GM18868 (cell line): Measurements from ENCODE around the gene CSTPP1.
"Not testable (repeated sequence)": the region's sequence is repeated elsewhere in the genome, so short reads cannot be mapped to it uniquely, and the experiment has no call there.

ENCODE experiments used
- ATAC-seq: cut with Tn5 transposase; IDR thresholded peaks from one replicate; pipeline ENCODE4 v1.9.1; 2021; ENCODE audit warnings: mild to moderate bottlenecking, moderate library complexity; ENCODE audit not compliant: unreplicated experiment

Gene CSTPP1

DNA sequence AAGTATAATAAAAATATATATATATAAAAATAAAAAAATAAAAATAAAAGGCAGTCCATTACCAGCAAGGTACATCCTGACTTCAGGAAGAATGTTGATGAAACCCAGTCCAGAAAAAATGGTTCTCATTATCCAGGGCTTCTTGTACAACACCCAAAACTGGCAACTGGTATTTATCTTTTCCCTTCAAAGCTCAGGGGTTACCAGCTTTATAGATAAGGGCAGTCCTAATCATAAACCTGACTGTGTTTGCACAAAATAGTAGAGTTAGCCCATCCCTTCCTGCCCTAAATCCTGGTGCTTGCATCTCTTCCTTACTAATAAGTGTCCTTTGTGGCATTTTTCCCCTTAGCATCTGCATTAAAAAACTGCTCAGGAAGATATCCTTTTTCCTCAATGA, 97.5 kb downstream of the CSTPP1 start:
- ATAC-seq, result no peak

DNA sequence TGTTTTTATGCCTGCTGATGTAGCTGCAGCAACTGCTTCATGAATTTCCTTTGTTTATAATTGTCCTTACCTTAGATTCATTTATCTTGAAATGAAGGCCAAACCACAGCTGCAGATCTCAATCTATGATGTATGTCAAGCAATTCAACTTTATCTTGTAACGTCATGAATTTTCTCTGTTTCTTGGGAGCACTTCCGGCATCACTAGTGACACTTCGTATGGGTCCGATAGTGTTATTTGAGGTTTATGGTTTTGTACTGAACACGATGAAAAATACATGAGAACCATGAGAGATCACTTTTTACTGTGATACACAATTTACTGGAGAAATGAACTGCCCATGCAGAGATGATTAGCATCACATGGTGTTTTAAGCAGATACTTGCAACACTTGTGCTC, 98.5 kb downstream of the CSTPP1 start:
- ATAC-seq, result no peak

DNA sequence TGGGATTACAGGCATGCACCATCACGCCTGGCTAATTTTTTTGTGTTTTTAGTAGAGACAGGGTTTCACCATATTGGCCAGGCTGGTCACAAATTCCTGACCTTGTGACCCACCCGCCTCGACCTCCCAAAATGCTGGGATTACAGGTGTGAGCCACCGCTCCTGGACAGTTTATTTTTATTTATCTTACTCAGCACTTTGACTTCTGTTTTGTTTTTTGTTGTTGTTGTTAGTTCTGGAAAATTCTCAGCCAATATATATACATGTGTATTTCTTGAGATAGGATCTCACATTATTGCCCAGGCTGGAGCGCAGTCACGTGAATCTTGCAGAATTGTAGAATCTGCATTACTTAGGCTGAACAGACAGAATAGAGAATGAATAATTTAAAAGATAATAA, 107.6 kb downstream of the CSTPP1 start:
- no peak for ATAC-seq

DNA sequence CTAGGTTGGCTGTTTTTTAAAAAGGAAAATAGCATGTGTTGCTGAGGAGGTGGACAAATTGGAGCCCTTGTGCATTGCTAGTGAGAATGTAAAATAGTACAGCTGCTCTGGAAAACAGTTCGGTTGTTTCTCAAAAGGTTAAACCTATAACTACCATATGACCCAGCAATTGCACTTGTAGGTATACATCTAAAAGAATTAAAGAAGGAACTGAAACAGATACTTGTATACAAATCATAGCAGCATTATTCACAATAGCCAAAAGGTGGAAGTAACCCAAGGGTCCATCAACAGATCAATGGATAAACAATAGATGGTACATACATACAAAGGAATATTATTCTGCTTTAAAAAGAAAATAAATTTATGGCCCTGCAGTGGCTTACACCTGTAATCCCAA, 111.4 kb downstream of the CSTPP1 start:
- ATAC-seq, result no peak

DNA sequence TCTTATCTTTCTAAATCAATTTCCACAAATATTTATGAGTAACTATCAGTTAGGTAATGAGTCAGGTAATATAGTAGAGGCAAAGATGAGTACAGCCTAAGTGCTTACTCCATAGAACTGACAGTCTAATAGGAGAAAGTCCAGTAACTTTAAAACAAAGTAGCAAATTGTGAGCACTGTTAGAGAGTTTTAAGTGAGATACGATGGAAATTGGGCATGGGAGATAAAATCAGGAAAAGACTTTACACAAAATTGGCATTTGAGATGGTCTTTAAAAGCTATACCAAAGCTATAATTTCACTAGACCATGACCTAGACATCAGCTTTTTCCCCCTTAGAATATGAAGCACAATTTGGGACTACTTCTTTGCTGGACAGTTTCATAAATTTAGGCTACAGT, 113.7 kb downstream of the CSTPP1 start:
- ATAC-seq, result no peak

GRCh38 chr11:47051217-47051616, 114.7 kb downstream of the CSTPP1 start:
- ATAC-seq, result no peak

GRCh38 chr11:47052165-47052564, 115.6 kb downstream of the CSTPP1 start:
- ATAC-seq, result no peak

DNA sequence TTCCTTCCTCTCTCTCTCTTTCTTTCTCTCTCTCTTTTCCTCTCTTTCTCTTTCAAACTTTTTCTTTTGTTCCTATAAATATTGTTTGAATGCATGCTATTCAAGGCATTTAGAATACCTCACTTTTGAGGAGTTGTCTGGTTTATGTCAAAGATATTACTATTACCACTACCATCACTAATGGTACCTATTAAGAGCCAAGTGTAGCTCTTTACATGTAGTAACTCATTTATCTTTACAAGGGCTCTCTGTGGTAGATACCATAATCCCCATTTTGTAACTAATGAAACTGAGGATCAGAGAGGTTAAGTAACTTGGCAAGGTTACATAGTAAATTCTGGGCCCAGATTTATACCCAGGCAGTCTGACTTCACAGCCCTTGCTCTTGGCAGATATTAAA, 116.0 kb downstream of the CSTPP1 start:
- no peak for ATAC-seq

DNA sequence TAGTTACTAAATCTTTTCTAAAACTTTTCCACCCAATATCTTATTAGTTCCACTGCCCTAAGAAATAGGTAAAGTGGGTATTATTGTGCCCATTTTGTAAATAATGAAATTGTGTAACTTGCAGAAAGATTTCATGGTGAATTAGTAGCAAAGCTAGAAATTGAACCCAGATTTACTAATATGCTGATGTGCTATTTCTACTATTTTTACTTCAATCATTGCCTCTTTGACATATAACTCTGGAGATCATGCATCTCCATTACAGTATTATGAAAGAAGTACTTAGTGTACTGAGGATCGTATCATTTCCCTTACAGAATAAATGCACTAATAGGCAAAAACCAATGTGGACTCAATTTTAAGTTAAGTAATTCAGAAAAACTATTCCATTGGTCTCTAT, 119.0 kb downstream of the CSTPP1 start:
- ATAC-seq, result no peak

GRCh38 chr11:47056261-47056915, 119.8 kb downstream of the CSTPP1 start:
- ATAC-seq, result peak; percentile 71

DNA sequence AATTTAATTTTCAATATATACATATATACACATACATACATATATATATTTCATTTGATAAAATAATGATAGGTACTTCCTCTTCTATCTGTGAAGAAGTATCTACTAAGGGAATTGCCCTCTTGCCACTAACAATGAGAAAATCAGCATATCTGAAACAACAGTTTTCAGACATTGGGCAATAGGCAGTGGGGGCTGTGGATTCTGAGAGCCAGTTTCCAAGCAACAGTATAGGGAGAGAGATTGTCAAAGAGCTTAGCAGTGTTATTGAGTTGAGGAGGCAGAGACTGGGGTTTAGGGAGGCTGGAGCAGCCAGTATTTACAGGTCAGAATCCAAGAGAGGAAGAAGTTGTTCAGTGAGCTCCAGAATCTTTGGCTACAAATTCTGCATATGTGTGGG, 120.8 kb downstream of the CSTPP1 start:
- ATAC-seq, result peak; percentile 39

DNA sequence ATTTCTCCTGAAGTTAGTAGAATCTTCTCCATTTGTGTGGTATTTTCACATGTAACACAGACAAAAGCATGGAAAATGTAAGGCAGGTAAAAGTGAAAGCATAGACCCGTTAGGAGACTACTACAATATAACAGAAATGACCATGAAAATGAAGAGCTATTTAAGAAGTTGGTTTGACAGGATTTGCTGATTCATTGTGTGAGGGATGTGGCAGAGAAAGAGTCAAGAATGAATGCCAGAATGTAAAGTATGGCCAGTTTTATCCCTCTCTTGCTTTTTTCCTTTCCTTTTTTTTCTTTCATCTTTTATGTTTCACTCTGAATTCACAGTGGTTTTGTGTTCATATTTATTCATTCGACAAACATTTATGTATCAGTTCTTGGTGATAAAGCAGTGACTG, 124.2 kb downstream of the CSTPP1 start:
- ATAC-seq, result no peak

GRCh38 chr11:47061429-47062178, 125.0 kb downstream of the CSTPP1 start:
- no peak for ATAC-seq

- no peak for ATAC-seq
These were observed 126.2 kb downstream of the CSTPP1 start for GRCh38 chr11:47062736-47063135.

DNA sequence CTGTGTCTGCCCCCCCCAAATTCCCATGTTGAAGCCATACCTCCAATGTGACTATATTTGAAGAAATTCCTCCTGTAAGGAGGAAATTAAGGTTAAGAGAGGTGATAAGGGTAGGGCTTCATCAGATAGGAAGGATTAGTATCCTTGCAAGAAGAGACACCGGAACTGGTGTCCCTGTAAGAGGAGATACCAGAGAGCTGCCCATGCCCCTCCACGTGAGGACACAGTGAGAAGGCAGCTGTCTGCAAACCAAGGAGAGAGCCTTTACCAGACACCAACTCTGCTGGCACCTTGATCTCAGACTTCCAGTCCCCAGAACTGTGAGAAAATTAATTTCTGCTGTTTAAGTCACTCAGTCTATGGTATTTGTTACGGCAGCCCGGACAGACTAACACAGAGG, 130.8 kb downstream of the CSTPP1 start:
- ATAC-seq, result no peak

GRCh38 chr11:47070769-47071168, 134.2 kb downstream of the CSTPP1 start:
- ATAC-seq, result no peak

- ATAC-seq, result no peak
These were observed 134.8 kb downstream of the CSTPP1 start for GRCh38 chr11:47071341-47071740.

GRCh38 chr11:47071791-47072261, 135.3 kb downstream of the CSTPP1 start:
- no peak for ATAC-seq

GRCh38 chr11:47078751-47079521, 142.4 kb downstream of the CSTPP1 start:
- ATAC-seq, result no peak

GRCh38 chr11:47080775-47081174, 144.2 kb downstream of the CSTPP1 start:
- ATAC-seq, result not testable (repeated sequence)

DNA sequence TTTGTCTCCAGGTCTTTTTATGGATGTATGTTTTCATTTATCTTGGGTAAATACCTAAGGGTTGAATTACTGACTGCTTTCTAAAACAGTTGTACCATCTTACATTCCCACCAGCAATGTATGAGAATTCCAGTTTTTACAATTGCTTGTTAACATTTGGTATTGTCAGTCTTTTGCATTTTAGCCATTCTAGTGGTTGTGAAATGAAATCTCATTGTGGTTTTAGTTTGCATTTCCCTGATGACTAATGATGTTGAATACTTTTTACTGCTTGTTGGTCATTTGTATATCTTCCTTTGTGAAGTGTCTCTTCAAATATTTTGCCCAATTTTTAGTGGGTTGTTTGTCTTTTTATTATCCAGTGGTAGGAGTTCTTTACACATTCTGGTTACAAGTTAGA, 147.4 kb downstream of the CSTPP1 start:
- ATAC-seq, result no peak

DNA sequence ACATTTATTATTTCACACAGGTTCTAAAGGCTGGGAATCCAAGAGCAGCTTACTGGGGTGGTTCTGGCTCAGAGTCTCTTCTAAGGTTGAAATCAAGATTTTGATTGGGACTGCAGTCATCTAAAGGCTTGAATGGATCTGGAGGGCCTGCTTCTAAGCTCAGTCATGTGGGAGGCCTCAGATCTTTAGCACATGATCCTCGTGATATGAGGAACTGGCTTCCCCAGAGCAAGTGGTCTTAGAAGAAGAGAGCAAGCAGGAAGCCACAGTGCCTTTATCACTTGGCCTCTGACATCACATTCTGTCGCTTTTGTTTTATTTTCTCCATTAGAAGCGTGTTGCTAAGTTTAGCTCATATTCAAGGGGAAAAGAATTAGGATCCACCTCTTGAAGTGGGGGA, 151.2 kb downstream of the CSTPP1 start:
- no peak for ATAC-seq
